GM19438 (cell line): ENCODE measurements around the gene HS6ST3.
A peak's percentile ranks its signal among the peaks of the same experiment; 100 is the strongest.

Experiments
- ATAC-seq: cut with Tn5 transposase; IDR thresholded peaks from one replicate; pipeline ENCODE4 v1.9.1; 2021; ENCODE audit warnings: low read depth; ENCODE audit not compliant: unreplicated experiment

HS6ST3 gene

DNA sequence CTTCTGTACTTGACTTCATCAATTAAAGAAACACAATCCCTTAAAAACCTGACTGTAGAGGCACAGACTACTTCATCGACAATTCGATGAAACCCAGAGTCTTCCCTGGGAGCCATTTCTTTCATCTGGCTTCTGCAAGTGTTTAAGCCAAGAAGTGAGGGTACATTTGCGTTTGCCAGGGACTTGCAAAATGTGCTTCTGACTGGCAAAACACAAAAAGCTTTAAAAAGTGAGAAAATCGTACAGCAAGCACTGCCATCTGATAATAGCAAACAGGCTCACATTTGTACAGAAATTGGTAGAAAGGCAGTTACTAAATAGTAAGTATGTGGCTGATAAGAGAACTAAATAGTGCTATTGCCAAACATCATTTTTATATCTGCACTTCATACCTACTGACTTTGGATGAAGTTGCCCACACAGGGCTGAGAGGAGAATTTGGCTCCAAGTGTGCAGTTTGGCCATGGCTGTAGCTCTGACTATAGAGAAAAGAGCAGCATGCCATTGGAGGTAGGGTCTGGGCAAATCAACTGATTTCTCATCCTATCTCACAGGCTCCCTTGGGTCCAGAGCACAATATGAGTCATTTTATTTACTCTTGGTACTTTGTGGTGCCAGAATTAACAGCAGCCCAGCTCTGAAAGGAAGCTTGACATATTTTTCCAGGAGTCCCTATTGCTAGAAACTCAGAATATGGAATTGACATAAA is 546.2 kb downstream of the HS6ST3 start:
- no peak for ATAC-seq

DNA sequence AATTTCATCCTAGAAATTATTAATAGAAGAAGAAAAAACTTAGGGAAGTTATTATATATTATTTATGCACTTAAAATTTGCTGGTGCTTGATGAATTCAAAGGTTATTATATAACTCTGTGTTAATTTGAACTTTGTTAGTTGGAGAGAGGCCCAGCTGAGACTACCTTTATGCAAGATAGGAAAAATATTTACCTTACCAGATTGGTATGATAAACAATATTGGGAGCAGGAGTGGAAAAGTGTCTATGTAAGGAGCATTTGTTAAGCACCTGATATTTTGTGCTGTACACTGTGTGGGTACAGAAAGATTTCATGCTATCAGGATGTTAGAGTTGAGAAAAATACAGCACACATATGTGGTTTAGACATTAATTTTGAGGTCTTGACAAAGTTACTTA is 547.1 kb downstream of the HS6ST3 start:
- ATAC-seq = no peak

DNA sequence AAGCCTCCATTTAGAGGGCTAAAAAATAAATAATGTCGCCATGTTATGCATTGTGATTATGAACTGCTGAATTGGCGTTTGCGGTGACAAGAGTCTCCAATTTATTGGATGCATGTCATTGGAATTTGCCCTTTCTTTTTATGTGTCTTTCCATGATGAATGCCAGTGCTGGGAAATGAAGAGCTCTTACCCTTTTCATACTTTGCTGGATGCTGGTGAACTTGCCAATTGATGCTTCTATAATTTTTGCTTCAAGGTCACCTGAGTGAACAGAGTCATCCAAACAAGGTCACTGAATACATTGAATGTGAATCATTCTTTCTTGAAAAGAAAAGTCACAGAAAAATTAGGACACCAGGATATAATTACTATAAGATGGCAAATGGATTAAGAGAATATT is 556.2 kb downstream of the HS6ST3 start:
- no peak for ATAC-seq

DNA sequence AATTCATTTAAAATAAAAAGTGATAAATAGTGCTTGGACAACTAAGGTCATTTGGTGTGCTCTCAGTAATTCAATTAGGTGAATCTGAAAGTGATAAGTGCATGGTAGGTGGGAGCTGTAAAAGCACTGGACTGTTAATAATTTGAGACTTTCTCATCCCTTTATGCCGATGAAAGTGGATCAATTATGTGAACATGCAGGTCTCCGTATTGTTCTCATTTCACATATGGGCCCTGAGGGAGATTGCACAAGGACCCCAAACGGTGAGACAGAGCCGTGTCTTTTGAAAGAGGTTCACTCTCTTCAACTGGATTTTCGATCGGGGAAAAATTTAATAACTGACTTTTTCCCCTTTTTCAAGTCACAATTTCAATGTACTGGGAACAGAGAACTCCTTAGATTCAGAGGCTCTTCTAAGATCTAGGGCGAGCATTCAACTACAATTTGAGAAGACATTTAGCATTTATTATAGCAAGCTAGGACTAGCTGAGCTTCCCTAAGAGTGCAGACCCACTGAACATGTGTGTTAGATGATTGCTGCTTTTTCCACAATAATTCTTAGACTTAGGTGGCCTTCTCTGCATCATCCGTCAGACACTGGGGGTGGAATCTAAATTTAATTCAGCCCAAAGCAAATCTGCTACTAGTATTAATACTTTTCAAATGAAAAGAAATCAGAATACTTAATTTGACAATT is 556.8 kb downstream of the HS6ST3 start:
- no peak for ATAC-seq

DNA sequence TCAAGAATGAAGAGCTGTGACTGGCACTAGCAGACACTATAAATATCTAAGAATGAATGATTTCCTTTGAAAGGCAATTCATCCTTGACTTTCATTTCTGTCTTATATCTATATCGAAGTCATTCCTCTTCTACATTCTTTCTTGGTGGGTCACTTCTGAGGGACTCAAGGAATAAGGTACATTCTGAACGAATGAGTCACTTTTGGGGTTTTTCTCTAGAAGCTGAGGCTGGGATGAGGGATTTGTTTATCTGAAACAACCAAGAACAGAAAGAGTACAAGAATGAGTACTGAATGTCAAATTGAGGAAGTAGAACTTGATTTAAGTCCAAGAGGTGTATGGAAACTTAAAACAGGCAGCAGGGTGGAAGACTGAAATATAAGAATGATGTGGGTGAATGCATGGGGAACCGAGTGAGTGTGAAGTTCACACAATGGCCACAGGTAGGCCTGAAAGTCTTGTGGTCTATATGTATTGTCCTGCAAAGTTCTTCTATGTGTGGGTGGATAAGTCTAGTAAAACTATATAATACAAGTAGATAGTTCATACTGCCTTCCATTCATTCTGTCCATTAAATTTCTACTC is 560.5 kb downstream of the HS6ST3 start:
- ATAC-seq = peak; percentile 74

DNA sequence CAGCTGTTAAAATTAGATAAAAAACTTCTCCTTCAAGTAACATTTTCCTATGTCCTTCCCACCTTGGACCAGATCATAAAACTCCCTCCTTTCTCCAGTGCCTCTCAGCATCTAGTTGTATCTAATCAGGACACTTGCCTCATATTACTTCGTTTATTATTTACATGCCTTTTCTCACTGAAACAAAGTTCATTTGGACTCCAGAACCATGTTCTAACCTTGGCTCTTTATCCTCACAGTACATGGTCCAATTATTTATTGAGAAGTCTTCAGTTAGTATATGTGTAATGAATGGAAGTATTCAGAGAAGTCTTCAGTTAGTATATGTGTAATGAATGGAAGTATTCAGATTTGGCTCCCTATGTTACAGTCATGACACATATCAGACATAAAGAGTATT is 561.7 kb downstream of the HS6ST3 start:
- no peak for ATAC-seq

DNA sequence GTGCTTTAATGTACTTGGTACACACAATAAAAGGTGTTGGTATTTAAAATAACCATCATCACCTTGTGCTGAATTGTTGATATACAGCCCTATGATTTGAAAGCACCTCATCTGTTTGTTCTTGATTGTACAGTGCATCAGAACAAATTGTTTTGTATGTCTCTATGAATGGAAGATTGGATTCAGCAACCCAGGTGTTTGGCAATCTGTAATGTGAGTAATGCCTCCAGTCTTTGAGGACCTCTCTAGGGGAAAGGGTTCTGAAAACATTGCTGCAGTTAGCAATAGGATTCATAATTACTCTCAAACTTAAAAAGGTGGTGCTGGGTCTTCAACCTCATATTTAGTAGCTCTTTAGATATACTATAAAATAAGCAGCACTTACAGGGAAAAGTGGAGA is 562.6 kb downstream of the HS6ST3 start:
- no peak for ATAC-seq

DNA sequence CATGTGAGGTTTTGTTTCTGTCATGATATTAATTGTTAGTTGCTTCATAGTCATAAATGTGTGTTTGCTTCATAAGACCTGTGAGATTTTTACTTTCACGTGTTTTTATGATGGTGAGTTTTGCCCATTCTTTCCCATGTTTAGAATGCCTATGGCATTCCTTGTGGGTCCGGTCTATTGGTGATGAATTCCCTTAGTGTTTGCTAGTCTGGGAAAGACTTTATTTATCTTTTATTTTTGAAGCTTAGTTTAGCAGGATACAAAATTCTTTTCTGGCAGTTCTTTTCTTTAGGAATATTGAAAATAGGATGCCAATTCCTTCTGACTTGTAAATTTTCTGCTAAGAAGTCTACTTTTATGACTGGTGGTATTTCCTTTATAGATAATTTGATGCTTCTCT is 571.7 kb downstream of the HS6ST3 start:
- ATAC-seq = no peak

DNA sequence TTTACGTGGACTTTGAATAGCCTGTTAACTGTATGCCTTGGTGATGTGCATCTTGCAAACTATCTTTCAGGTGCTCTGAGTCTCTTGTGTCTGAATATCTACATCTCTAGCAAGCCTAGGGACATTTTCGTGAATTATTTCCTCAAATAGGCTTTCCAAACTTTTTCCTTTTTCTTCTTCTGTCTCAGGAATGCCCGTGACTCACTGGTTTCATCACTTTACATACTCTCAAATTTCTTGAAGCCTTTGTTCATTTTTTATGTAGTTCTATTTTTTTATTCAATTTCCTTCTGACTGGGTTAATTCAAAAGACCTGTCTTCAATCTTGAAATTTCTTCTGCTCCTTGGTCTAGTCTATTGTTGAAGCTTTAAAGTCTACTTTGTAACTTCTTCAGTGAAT is 572.1 kb downstream of the HS6ST3 start:
- no peak for ATAC-seq

DNA sequence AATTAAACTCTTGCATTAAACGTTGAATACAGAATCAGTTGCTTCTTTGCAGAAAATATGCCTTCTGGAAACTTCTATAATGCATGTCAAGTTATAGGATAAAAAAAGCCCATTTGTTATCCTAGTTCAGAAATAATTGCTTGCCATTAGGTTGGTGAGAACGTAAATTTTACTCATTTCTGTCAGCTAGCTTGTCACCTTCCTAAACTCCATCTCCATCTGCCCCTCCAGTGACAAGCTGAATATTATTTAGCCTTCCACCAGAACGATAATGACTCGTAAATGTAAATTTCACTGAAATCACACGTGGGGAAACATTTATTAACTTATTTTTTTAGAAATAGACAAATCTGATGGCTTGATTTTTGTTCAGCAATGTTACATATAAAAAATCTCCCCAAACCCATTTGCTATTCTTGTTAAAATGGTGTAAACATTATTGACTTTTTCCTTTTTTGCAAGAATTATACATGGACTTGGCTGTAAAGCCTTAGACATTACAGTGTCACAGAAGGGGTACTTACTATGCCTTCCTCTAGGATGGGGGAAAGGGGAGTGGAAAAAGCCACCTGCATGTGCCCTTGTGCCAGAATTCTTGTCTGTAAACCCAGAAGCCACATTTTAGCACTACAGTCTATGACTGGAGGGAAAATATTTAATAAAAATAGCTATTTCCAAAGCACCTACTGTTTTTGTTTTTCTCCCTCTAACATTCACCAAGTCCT is 577.5 kb downstream of the HS6ST3 start:
- ATAC-seq = no peak

DNA sequence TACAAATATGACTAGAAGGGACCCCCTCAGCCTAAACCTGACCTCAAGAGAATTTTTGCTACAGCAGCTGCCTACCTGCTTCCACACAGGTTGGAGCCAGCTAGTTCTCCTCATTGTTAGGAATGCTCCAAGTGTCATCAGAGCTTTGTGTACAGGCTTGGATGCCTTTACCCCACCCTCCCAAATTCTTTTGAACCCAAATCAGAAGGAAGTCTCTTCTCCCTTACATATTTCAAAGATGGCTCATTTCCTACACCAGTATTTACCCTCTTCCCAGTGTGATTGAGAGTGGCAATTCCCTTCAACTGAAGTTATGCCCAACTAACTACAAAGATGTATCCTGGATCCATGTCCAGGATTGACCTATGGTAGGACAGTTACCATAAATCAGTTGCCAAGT is 581.2 kb downstream of the HS6ST3 start:
- ATAC-seq = no peak

DNA sequence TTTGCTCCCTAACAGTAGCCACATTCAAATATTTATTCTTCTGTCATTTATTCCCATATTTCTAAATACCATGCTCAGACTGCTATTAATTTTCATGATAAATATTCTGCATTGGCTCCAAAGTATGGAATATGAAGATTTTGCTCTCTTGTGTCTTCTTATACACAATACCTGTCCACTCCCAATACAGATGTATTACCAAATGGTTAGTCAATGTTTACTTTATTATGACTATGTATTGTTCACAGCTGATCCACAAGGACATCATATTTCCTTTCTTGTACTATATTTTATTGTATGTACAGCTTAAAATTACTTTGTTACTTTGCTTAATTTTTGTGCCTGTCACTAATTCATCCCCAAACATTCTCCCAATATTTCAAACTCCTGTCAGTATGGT is 582.1 kb downstream of the HS6ST3 start:
- ATAC-seq = no peak

DNA sequence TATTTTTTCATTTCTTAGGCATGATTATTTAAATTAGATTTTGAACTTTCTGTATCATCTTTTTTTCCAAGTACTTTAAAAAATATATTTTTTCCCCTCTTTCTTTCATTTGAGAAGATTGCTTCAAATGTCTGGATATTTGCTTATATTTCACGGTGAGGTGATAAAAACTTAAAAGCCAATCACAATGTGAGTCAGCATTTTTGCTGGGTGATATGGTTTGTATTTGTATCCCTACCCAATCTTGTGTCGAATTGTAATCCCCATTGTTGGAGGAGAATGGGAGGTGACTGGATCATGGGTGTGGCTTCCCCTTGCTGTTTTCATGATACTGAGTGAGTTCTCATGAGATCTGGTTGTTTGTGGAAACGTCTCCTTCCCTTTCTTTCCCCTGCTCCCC is 583.9 kb downstream of the HS6ST3 start:
- ATAC-seq = no peak

DNA sequence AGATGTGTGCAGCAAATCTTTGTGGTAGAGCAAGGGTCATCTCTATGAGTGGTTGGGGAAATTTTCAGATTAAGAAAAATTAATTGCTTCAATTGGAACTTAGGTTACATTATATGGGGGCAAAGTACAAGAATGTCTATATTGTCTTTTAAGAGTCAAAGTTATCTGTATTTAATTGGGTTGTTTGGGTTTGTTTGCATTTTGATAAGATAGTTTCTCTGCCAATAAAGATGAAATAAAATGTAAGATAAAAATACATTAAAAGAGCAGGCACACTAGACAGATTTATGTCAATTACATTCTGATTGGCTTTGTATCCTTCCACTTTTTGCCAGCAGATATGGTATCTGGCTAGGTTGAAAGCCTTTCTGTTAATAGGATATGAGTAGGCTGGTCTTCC is 587.1 kb downstream of the HS6ST3 start:
- no peak for ATAC-seq

DNA sequence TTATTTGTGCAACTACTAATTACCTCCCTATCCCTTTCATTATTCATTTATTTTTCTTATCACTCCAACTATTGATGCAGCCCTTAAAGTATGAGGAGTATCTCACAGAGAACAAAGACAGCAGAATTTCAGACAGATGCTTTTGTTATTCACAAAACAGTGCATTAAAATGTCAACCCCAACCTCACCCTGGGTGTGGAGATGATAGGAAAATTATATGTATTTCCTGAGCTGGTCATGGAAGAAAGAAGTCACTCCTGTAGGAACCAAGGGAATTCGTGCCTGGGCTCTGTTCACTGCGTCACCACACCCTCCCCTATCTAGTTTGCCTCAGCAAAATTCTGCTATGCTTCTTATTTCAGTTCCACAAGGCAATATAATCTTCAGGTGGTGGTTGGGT is 588.9 kb downstream of the HS6ST3 start:
- ATAC-seq = no peak

DNA sequence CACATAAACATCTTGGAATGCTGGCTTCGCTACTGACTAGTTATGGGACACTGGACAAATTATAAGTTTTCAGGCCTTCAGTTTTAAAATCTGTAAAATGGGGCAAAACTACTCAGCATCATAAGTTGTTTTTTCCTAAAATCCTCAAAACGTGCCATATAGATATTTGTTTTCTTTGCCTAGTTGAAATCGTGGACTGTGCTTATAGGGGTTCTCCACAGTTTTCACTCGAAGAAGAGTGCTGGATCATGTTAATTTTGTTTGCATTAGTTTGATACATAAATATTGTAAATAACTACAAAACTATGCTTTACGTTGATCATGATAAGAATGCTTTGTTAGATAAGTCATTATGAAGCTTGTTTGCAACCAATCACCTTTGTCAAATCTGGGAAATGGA is 591.0 kb downstream of the HS6ST3 start:
- no peak for ATAC-seq

DNA sequence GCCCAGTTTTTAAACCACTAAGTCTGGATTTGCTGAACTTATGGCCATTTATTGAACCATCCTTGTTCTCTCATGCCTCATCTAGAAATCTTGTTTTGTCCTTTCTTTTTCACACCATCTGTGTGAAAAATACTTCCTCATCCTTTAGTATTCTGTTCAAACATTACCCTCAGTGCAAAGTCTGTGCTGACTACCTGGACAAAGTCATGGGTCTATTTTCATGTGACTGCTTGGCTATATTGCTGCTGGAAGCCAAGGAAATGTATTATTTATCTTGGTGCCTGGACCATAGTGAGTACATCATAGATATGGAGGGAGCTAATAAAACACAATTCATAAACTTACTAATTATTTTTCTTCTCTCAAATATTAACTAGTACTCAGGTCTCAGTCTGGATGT is 591.9 kb downstream of the HS6ST3 start:
- ATAC-seq = no peak

DNA sequence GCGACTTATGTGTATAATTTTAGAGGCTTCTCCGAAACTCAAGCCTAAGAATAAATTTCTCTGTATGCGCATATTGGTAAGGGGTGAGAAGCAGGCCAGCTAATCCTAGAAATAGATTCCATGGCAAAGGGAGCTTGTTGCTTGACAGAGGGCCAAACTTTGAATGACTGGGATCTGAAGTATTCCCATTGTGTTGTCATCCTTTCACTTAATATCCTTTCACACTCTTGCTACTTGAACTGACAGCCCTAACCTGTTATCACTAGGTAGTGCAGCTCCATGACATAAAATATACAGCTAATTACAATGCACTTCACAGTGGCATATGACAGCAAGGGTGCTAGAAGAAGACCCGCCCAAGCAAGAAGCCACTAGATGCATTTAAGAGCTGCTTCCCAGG is 594.6 kb downstream of the HS6ST3 start:
- no peak for ATAC-seq

DNA sequence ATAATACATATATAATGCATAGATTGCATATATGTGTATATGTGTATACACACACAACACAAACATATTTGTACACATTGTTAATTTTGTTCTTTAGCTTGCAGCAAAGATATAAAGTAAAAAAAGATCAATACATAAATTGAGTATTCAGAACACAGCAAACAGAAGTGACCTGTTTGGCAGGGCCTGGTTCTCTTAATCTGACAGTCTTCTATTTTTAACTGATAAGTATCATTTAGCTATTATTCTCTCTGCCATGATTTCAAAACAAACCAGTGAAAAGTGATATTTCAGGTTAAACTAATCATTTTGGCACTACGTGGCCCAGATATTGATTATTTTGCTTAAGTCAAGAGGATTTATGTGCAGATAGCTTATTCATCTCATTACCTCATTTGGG is 595.0 kb downstream of the HS6ST3 start:
- ATAC-seq = no peak

DNA sequence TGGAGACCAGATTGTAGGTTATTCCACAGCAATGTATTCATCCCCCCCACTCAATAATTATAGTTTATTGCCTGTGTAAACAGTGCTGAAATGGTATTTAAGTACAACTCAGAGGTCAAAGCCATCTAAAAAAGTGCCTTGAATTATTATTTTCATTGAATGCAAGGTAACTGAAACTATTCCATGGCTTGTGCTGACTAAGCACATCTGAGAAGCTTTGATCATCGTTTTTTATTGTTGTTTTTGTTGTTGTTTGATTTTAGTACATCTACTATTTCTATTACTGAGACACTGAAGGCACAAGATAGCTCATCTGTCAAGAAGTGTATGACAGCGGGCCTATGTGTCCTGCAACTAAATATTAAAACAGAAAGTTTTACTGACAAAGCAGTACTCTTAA is 596.4 kb downstream of the HS6ST3 start:
- ATAC-seq = no peak

DNA sequence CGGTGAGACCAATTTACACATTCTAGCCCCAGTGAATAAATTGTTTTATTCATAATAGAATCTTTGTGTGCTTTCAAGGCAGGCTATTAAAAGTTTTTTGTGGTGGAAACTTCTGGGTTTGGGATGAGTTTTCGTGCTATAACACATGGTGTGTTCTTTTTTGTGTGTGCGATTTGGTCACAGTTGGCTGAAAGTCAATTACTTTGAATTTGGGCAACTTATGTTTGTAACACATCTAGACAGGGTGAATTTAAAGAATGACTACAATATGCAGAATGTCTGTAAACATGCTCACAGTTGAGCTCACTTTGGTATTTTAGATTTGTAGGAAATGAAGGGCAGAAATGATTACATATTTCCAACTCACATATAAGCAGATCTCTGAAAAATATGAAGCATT is 597.3 kb downstream of the HS6ST3 start:
- ATAC-seq = no peak

DNA sequence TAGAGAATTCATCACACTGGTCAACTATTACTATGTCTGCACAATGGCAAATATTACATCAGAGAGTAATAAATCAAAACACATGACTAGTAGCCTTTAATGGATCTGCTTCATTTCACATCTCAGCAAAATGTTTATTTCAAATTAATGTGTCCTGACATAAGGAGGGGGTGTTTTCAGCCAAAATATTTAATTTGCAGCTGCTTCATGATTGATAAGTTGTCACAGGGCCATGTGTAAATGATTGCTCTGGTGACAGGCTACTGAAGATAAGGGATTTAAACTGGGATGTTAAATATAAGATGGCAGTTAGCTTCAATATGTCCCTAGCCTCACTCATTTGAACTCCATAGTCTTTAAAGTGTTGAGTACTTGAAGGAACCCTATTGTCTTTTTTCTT is 601.1 kb downstream of the HS6ST3 start:
- no peak for ATAC-seq
